Endothelial cell of umbilical vein (primary cell): ENCODE results near the gene EMP2.

Experiments used
- CTCF ChIP-seq, 2 donors: IDR thresholded peaks; 1 replicate in 1 of 2; 2 replicates in 1 of 2; pipeline ENCODE4 v1.5.1; 2011; ENCODE audit warnings: low read length in 2 of 2, mild to moderate bottlenecking in 2 of 2, moderate library complexity in 2 of 2, control low read depth in 1 of 2, inconsistent platforms in 1 of 2, low read depth in 1 of 2; ENCODE audit not compliant: insufficient read depth in 1 of 2; ENCODE audit errors: extremely low read depth in 1 of 2
- EZH2 ChIP-seq: IDR thresholded peaks from 2 replicates; pipeline ENCODE4 v1.6.1; 2012; ENCODE audit warnings: borderline replicate concordance, low read depth, mild to moderate bottlenecking, moderate library complexity, low read length, inconsistent platforms; ENCODE audit not compliant: severe bottlenecking
- GATA2 ChIP-seq: IDR thresholded peaks from 2 replicates; pipeline ENCODE4 v1.7.0; 2011; ENCODE audit warnings: low read depth, mild to moderate bottlenecking, moderate library complexity, mixed read lengths, low read length; ENCODE audit not compliant: insufficient read length, insufficient read depth
- JUN ChIP-seq: IDR thresholded peaks from 2 replicates; pipeline ENCODE4 v1.6.1; 2011; ENCODE audit warnings: borderline replicate concordance, low read depth; ENCODE audit not compliant: insufficient read length, insufficient read depth
- POLR2A ChIP-seq: IDR thresholded peaks from 2 replicates; pipeline ENCODE4 v1.6.1; 2012; ENCODE audit warnings: low read depth, mild to moderate bottlenecking, control low read depth, low read length
- POLR2AphosphoS5 ChIP-seq: IDR thresholded peaks from 2 replicates; pipeline ENCODE4 v1.6.1; 2012; ENCODE audit warnings: low read depth, mild to moderate bottlenecking, control low read depth, low read length, moderate library complexity; ENCODE audit not compliant: insufficient read depth
- TF ChIP-seq, protein P1 (sequence below): IDR thresholded peaks from 2 replicates; pipeline ENCODE4 v1.6.1; 2011; ENCODE audit not compliant: insufficient read depth, insufficient read length

DNA sequence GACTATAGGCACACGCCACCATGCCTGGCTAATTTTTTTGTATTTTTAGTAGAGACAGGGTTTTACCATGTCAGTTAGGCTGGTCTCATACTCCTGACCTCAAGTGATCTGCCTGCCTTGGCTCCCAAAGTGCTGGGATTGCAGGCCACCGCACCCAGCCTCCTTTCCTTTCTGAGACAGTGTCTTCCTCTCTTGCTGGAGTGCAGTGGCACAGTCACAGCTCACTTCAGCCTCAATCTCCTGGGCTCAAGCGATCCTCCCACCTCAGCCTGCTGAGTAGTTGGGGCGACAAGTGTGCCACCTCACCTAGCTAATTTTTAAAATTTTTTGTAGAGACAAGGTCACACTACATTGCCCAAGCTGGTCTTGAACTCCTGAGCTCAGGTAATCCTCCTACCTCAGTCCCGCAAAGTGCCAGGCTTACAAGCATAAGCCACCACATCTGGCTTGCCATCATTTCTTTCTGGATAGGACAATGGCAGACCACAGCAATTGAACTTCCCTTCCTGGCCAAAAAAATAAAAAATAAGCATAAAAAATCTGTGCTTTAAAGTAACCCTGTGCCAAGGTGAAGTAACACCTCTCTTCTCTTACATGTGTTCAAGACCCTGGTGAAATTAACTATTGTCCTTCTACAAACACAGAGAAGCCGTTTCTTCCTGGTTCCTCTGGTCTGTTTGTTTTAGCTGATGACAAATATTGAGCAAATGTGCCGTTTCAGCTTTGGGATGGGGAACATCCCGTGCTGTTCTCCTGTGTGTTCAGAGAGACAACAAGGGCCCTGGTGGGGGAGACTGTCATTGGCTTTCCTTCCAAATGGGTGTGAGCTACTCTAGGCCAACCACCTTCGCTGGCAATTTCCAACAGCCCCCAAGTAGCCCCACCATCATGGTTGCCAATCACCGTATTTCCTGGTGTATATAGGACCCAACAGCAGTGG lies 60.2 kb downstream of the EMP2 start:
- no peak for TF ChIP-seq CTCF (IDR thresholded peaks at IDR 0.05; ENCODE audit: extremely low read depth in 1 of 2, insufficient read depth in 1 of 2, low read depth in 1 of 2, low read length in 2 of 2)
- TF ChIP-seq EZH2: no peak
- TF ChIP-seq POLR2A: no peak
- TF ChIP-seq GATA2: no peak
- TF ChIP-seq, protein P1, sequence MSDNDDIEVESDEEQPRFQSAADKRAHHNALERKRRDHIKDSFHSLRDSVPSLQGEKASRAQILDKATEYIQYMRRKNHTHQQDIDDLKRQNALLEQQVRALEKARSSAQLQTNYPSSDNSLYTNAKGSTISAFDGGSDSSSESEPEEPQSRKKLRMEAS: no peak
- no peak for TF ChIP-seq JUN
- no peak for TF ChIP-seq POLR2AphosphoS5
